PC-9 (cell line): ENCODE results near the gene TAMM41. TPM values are rescaled to one million over a fixed set of nuclear protein-coding genes. Genes with fewer than 3 reads are reported as not detected.

Source experiments
- BruUV-seq: library from RNA; stranded (reverse); fragments of 400-500 nt; replicated peaks from 2 replicates; lab custom pipeline; 2021; lab: Mats Ljungman, UMichigan
- CTCF ChIA-PET: fragments of 300-600 bp; sonication (Branson Sonifier 250); formaldehyde crosslinking; loops from one replicate; lab custom pipeline; 2022; ENCODE audit warnings: antibody characterized with exemption; lab: Charles Lee
- POLR2A ChIA-PET: fragments of 300-600 bp; sonication (Branson Sonifier 250); formaldehyde crosslinking; loops from one replicate; lab custom pipeline; 2022; ENCODE audit warnings: antibody characterized with exemption; ENCODE audit not compliant: unreplicated experiment; lab: Charles Lee
- DNase-seq, 2 experiments: peaks; one replicate each; pipeline versions ENCODE4 v3.0.0 to v3.0.0-alpha.2; 2015 to 2022; ENCODE audit warnings: mixed read lengths in 1 of 2
- H2AFZ ChIP-seq: fragments of 200-600 bp; sonication (generic); 2 replicates; pipeline ENCODE4 v1.8.1; 2017; ENCODE audit warnings: antibody characterized with exemption
- H3F3A ChIP-seq: fragments of 200-600 bp; sonication (generic); 2 replicates; pipeline ENCODE4 v1.8.1; 2017; ENCODE audit warnings: antibody characterized with exemption, mild to moderate bottlenecking, low read depth; ENCODE audit not compliant: insufficient read depth
- H3K27ac ChIP-seq: fragments of 200-600 bp; sonication (generic); 2 replicates; pipeline ENCODE4 v1.6.1; 2016; ENCODE audit warnings: mixed run types
- H3K27me3 ChIP-seq: fragments of 200-600 bp; sonication (generic); 2 replicates; pipeline ENCODE4 v1.6.1; 2016; ENCODE audit warnings: low read depth, mixed run types; ENCODE audit not compliant: insufficient read depth
- H3K36me3 ChIP-seq: fragments of 200-600 bp; sonication (generic); 2 replicates; pipeline ENCODE4 v1.6.1; 2016; ENCODE audit warnings: low read depth, mixed run types
- H3K4me1 ChIP-seq: fragments of 200-600 bp; sonication (generic); replicated peaks from 2 replicates; pipeline ENCODE4 v1.6.1; 2016; ENCODE audit warnings: mixed run types; ENCODE audit not compliant: insufficient read depth
- H3K4me2 ChIP-seq: fragments of 200-600 bp; sonication (generic); 2 replicates; pipeline ENCODE4 v1.6.1; 2017; ENCODE audit warnings: mixed run types
- H3K4me3 ChIP-seq: fragments of 200-600 bp; sonication (generic); 2 replicates; pipeline ENCODE4 v1.6.1; 2016; ENCODE audit warnings: mixed run types
- H3K79me2 ChIP-seq: fragments of 200-600 bp; sonication (generic); 2 replicates; pipeline ENCODE4 v1.6.1; 2017; ENCODE audit warnings: low read depth, mixed run types
- H3K9me2 ChIP-seq: fragments of 200-600 bp; sonication (generic); 2 replicates; pipeline ENCODE4 v1.8.1; 2017; ENCODE audit warnings: mild to moderate bottlenecking; ENCODE audit not compliant: insufficient read depth
- H3K9me3 ChIP-seq: fragments of 200-600 bp; sonication (generic); 2 replicates; pipeline ENCODE4 v1.8.1; 2016; ENCODE audit warnings: low read depth; ENCODE audit not compliant: insufficient read depth
- H4K20me1 ChIP-seq: fragments of 200-600 bp; sonication (generic); 2 replicates; pipeline ENCODE4 v1.8.1; 2017; ENCODE audit not compliant: insufficient read depth
- CTCF ChIP-seq: fragments of 200-600 bp; sonication (generic); conservative IDR thresholded peaks from 2 replicates; pipeline ENCODE4 v1.6.1; 2017; ENCODE audit warnings: mixed run types, antibody characterized with exemption, mild to moderate bottlenecking, moderate library complexity
- EZH2 ChIP-seq: fragments of 200-600 bp; sonication (generic); IDR thresholded peaks from 2 replicates; pipeline ENCODE4 v1.8.0; 2017; ENCODE audit warnings: antibody characterized with exemption, low read depth
- intact Hi-C: fragments of 100-400 bp; cut with micrococcal nuclease; formaldehyde crosslinking; loops from one replicate; pipeline ENCODE4 v1.10.0; 2022; ENCODE audit not compliant: unreplicated experiment
- total RNA-seq: library from RNA; stranded (reverse); gene quantifications from 2 replicates; pipeline ENCODE4 v1.2.3, GENCODE V29; 2021

TAMM41 gene
- total RNA-seq, 1 experiment from 2014 or later, result 25.3 TPM

DNA sequence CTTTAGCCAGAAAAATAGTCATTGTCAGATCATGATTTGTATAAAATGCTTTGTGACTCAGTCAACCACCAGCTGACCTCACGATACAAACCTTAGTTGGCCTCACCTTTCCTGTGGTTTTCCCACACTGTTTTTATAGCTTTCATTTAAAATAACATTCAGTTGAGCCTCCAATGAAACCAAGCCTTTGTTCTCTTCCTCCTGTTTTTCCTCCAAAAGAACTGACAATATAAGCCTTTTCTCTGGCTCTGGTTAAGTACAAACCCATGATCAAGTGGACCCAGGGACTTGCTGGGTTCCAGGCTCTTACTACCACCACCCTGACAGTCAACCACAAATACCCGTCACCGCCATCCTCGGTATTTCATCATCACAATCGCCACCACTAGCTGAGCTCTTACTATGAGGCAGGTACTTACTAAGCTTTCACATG is 81.7 kb downstream of the TAMM41 start:
- H2AFZ ChIP-seq, result peak overlapping the region; percentile 64
- TF ChIP-seq CTCF (no peak), EZH2 (no peak)
- H3K4me1 ChIP-seq, result peaks cover 28% of the 10 kb centered on the region
- peak; percentile 58 to 82 for DNase-seq
- H3K9me3 ChIP-seq, result no peaks in the 10 kb centered on the region
- ChIA-PET CTCF (interaction anchor here (0.7 kb wide), 1 partner anchor 17 kb away, joined by 10 read pairs; no protein-coding TSS in a partner anchor), POLR2A (interaction anchor here (0.6 kb wide), 3 partner anchors 20 to 350 kb away, joined by 3 to 4 read pairs (median 4); no protein-coding TSS in a partner anchor)
- no peaks in the 10 kb centered on the region for H3K36me3 ChIP-seq
- H3K4me3 ChIP-seq, result peak overlapping the region; percentile 38; the same call in 1 of the 2 replicates
- no TSS peak for BruUV-seq
- intact Hi-C loops, result no loop called here
- H3F3A ChIP-seq, result peaks cover 28% of the 10 kb centered on the region
- H3K4me2 ChIP-seq, result peak overlapping the region; percentile 77
- H3K79me2 ChIP-seq, result no peaks in the 10 kb centered on the region
- H3K27me3 ChIP-seq, result no peaks in the 10 kb centered on the region
- no peaks in the 10 kb centered on the region for H4K20me1 ChIP-seq
- H3K9me2 ChIP-seq, result no peaks in the 10 kb centered on the region
- H3K27ac ChIP-seq, result peak overlapping the region; percentile 81

- 0 out of 2 replicates have a peak overlapping the region, but pooled peaks have one; percentile 2 for H3K4me2 ChIP-seq
- H3K9me2 ChIP-seq, result no peaks in the 10 kb centered on the region
- peaks cover 10% of the 10 kb centered on the region for H3K4me1 ChIP-seq
- TF ChIP-seq CTCF, result no peak
- no peaks in the 10 kb centered on the region for H3K27me3 ChIP-seq
- intact Hi-C loops, result no loop called here
- BruUV-seq, result no TSS peak
- peaks cover 16% of the 10 kb centered on the region for H3F3A ChIP-seq
- peak in 1 of 2 experiments; percentile 64 for DNase-seq
- H3K36me3 ChIP-seq, result no peaks in the 10 kb centered on the region
- no peaks in the 10 kb centered on the region for H3K9me3 ChIP-seq
- POLR2A ChIA-PET, result no interaction called here
- H4K20me1 ChIP-seq, result no peaks in the 10 kb centered on the region
- H3K79me2 ChIP-seq, result no peaks in the 10 kb centered on the region
- H2AFZ ChIP-seq, result no peak overlapping the region
- no peak overlapping the region for H3K27ac ChIP-seq
- H3K4me3 ChIP-seq, result no peak overlapping the region
- CTCF ChIA-PET, result interaction anchor here (1.0 kb wide), 1 partner anchor 63 kb away, joined by 5 read pairs; no protein-coding TSS in a partner anchor
Measured at GRCh38 chr3:11759996-11760395, 86.7 kb downstream of the TAMM41 start.

DNA sequence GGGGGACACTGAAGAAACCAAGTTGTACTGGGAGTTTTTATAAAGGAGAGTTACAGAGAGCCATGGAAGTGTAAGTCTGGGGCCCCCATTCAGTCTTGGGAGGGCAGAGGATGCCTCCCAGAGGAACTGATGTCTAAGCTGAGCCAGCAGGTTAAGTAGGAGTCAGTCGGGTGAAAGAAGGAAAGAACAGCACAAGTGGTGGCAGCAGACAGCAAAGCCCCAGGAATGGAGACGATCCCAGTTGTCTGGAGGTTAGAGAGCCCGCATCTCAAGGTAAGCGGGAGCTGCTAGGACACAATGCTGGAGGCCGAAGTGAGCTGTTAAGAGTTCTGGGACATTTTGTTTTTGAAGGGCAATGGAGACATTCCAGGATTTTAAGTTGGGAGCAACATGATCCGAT is 88.8 kb downstream of the TAMM41 start:
- Histone ChIP-seq H3K79me2 (no peaks in the 10 kb centered on the region), H3K4me3 (no peak overlapping the region), H3K9me2 (no peaks in the 10 kb centered on the region), H2AFZ (no peak overlapping the region), H3K27ac (no peak overlapping the region), H3K4me2 (no peak overlapping the region), H4K20me1 (no peaks in the 10 kb centered on the region), H3K4me1 (peaks cover 5% of the 10 kb centered on the region; the same call in 1 of the 2 replicates), H3K9me3 (no peaks in the 10 kb centered on the region), H3K27me3 (no peaks in the 10 kb centered on the region), H3F3A (no peaks in the 10 kb centered on the region), H3K36me3 (no peaks in the 10 kb centered on the region)
- POLR2A ChIA-PET, result no interaction called here
- DNase-seq, result no peak
- intact Hi-C loops, result no loop called here
- no TSS peak for BruUV-seq
- TF ChIP-seq CTCF, result no peak
- TF ChIP-seq EZH2, result no peak
- CTCF ChIA-PET, result interaction anchor here (0.6 kb wide), 1 partner anchor 1122 kb away, joined by 3 read pairs; no protein-coding TSS in a partner anchor
